Right cardiac atrium (tissue), 5 donors: ENCODE results near the gene PHF21B. TPM values are rescaled to one million over a fixed set of nuclear protein-coding genes. Genes with fewer than 3 reads are reported as not detected.
A peak's percentile ranks its signal among the peaks of the same experiment; 100 is the strongest.

ENCODE experiments used
- ATAC-seq, 2 donors: fragments of 200-7000 bp; cut with Tn5 transposase; one replicate each; pipeline versions ENCODE4 v1.8.0 to v1.9.1; 2020; ENCODE audit warnings: moderate library complexity in 2 of 2, mild to moderate bottlenecking in 1 of 2
- DNase-seq, 3 donors: peaks; one replicate each; pipeline ENCODE4 v3.0.0-alpha.2; 2020
- H3K27ac ChIP-seq: one replicate; pipeline ENCODE4 v1.5.1; 2013; ENCODE audit warnings: mild to moderate bottlenecking, low read length, control low read depth, moderate library complexity
- H3K27me3 ChIP-seq: one replicate; pipeline ENCODE4 v1.6.1; 2013; ENCODE audit not compliant: control insufficient read depth, insufficient read depth
- H3K4me1 ChIP-seq: one replicate; pipeline ENCODE4 v1.6.1; 2013; ENCODE audit warnings: low read length; ENCODE audit not compliant: control insufficient read depth, insufficient read depth
- H3K4me3 ChIP-seq: one replicate; pipeline ENCODE4 v1.5.1; 2013; ENCODE audit warnings: low read length, control low read depth
- H3K9me3 ChIP-seq: one replicate; pipeline ENCODE4 v1.6.1; 2013; ENCODE audit warnings: low read length; ENCODE audit not compliant: control insufficient read depth
- whole genome bisulfite sequencing: extraction: QIAGEN DNeasy Blood & Tissue Kit; methylation state at CpG from one replicate; pipeline ENCODE4 v1.1.7; 2013; 5-methylcytosine and 5-hydroxymethylcytosine counted together
- intact Hi-C, 4 donors: fragments of 100-400 bp; cut with DNase I; formaldehyde crosslinking; loops; one replicate each; pipeline versions ENCODE4 v1.11.0 to v1.14.0; 2022 to 2023
- polyA plus RNA-seq: library from polyadenylated mRNA; stranded (reverse); fragments of 200-250 nt; gene quantifications from one replicate; pipeline ENCODE4 v1.2.3, GENCODE V29; 2013
- total RNA-seq, 4 donors: library from RNA; stranded (reverse); fragmentation: NEBNext Ultra II Directional; extraction: Animal tissue kit (Norgen Biotek cat#: 25700); gene quantifications; one replicate each; pipeline ENCODE4 v1.2.1, GENCODE V29; 2021
- donor health status: healthy with polysubstance abuse.
- donor health status: DM: no; HTN: yes; CAD: no.
- donor health status: DM: no; HTN: no; CAD: no.
- donor health status: DM: no; HTN: yes; CAD: no; lungs with severe emphysema.
- donor health status: DM: yes; HTN: yes; CAD: no.

Gene PHF21B
- total and polyA plus RNA-seq, 5 donors: 0.50 to 1.9 (median 1.3) TPM

GRCh38 chr22:44990328-44990727 is 19.5 kb downstream of the PHF21B start:
- Histone ChIP-seq H3K4me3 (no peak overlapping the region), H3K27me3 (no peaks in the 10 kb centered on the region), H3K9me3 (no peaks in the 10 kb centered on the region), H3K4me1 (no peaks in the 10 kb centered on the region), H3K27ac (no peak overlapping the region)
- peak in 1 of 3 donors; percentile 1 for DNase-seq
- 86% methylated on average over 13 of the region's 13 CpGs for WGBS
- intact Hi-C loops: no loop called here
- no peak for ATAC-seq

GRCh38 chr22:44988671-44989070 is 21.1 kb downstream of the PHF21B start:
- ATAC-seq: no peak
- WGBS: 74% methylated on average over 5 of the region's 5 CpGs
- Histone ChIP-seq H3K9me3 (no peaks in the 10 kb centered on the region), H3K4me3 (no peak overlapping the region), H3K27ac (no peak overlapping the region), H3K27me3 (no peaks in the 10 kb centered on the region), H3K4me1 (no peaks in the 10 kb centered on the region)
- peak in 1 of 3 donors; percentile 23 for DNase-seq
- intact Hi-C loops: no loop called here

GRCh38 chr22:44986926-44987325 is 22.9 kb downstream of the PHF21B start:
- Histone ChIP-seq H3K4me1 (no peaks in the 10 kb centered on the region), H3K27me3 (no peaks in the 10 kb centered on the region), H3K27ac (no peak overlapping the region), H3K4me3 (no peak overlapping the region), H3K9me3 (no peaks in the 10 kb centered on the region)
- peak in 1 of 3 donors; percentile 13 for DNase-seq
- WGBS: 83% methylated on average over 5 of the region's 5 CpGs
- intact Hi-C loops: no loop called here
- no peak for ATAC-seq

- WGBS: 96% methylated on average over 4 of the region's 4 CpGs
- Histone ChIP-seq H3K4me1 (no peaks in the 10 kb centered on the region), H3K27me3 (no peaks in the 10 kb centered on the region), H3K9me3 (no peaks in the 10 kb centered on the region), H3K27ac (no peak overlapping the region), H3K4me3 (no peak overlapping the region)
- DNase-seq (peak in 1 of 3 donors; percentile 3), ATAC-seq (no peak)
- intact Hi-C loops: no loop called here
Observed at GRCh38 chr22:44985906-44986527, 23.8 kb downstream of the PHF21B start.

GRCh38 chr22:44983878-44984482 is 25.8 kb downstream of the PHF21B start:
- DNase-seq (peak in 1 of 3 donors; percentile 9), ATAC-seq (no peak)
- no peaks in the 10 kb centered on the region for H3K27me3 ChIP-seq
- H3K27ac ChIP-seq: no peak overlapping the region
- H3K4me1 ChIP-seq: no peaks in the 10 kb centered on the region
- WGBS: 97% methylated on average over 4 of the region's 4 CpGs
- no peak overlapping the region for H3K4me3 ChIP-seq
- intact Hi-C loops: no loop called here
- no peaks in the 10 kb centered on the region for H3K9me3 ChIP-seq

- H3K9me3 ChIP-seq: no peaks in the 10 kb centered on the region
- peak in 1 of 3 donors; percentile 5 for DNase-seq
- H3K27ac ChIP-seq: no peak overlapping the region
- ATAC-seq: no peak
- no peaks in the 10 kb centered on the region for H3K27me3 ChIP-seq
- no peak overlapping the region for H3K4me3 ChIP-seq
- 82% methylated on average over 9 of the region's 9 CpGs for WGBS
- no peaks in the 10 kb centered on the region for H3K4me1 ChIP-seq
- intact Hi-C loops: no loop called here
Observed at GRCh38 chr22:44982445-44982844, 27.4 kb downstream of the PHF21B start.

- DNase-seq (peak in 1 of 3 donors; percentile 48), ATAC-seq (no peak)
- H3K27me3 ChIP-seq: no peaks in the 10 kb centered on the region
- no peak overlapping the region for H3K27ac ChIP-seq
- no peaks in the 10 kb centered on the region for H3K4me1 ChIP-seq
- no peaks in the 10 kb centered on the region for H3K9me3 ChIP-seq
- 82% methylated on average over 11 of the region's 11 CpGs for WGBS
- no peak overlapping the region for H3K4me3 ChIP-seq
- intact Hi-C loops: no loop called here
Observed at GRCh38 chr22:44981857-44982256, 27.9 kb downstream of the PHF21B start.

GRCh38 chr22:44979154-44979553 is 30.7 kb downstream of the PHF21B start:
- 52% methylated on average over 6 of the region's 6 CpGs for WGBS
- peak in 1 of 3 donors; percentile 21 for DNase-seq
- no peak overlapping the region for H3K4me3 ChIP-seq
- no peaks in the 10 kb centered on the region for H3K27me3 ChIP-seq
- H3K27ac ChIP-seq: no peak overlapping the region
- no peaks in the 10 kb centered on the region for H3K9me3 ChIP-seq
- intact Hi-C loops: loop anchor here in 1 of 4 donors (10.0 kb wide), 1 partner anchor 116 kb away; no protein-coding TSS in a partner anchor
- ATAC-seq: no peak
- H3K4me1 ChIP-seq: no peaks in the 10 kb centered on the region

GRCh38 chr22:44975427-44976262 is 34.2 kb downstream of the PHF21B start:
- 38% methylated on average over 22 of the region's 22 CpGs for WGBS
- H3K4me3 ChIP-seq: no peak overlapping the region
- intact Hi-C loops: loop anchor here in 2 of 4 donors (2.0 to 10.0 kb wide), 2 partner anchors 119 kb away; no protein-coding TSS in a partner anchor
- no peak overlapping the region for H3K27ac ChIP-seq
- ATAC-seq (peak; percentile 88), DNase-seq (peak; percentile 83 to 94 (median 93))
- no peaks in the 10 kb centered on the region for H3K9me3 ChIP-seq
- H3K4me1 ChIP-seq: no peaks in the 10 kb centered on the region
- no peaks in the 10 kb centered on the region for H3K27me3 ChIP-seq

- Histone ChIP-seq H3K27ac (no peak overlapping the region), H3K9me3 (no peaks in the 10 kb centered on the region), H3K4me3 (no peak overlapping the region), H3K27me3 (no peaks in the 10 kb centered on the region), H3K4me1 (no peaks in the 10 kb centered on the region)
- ATAC-seq (no peak), DNase-seq (no peak)
- WGBS: 85% methylated on average over 9 of the region's 9 CpGs
- intact Hi-C loops: loop anchor here in 2 of 4 donors (2.0 to 10.0 kb wide), 2 partner anchors 120 kb away; no protein-coding TSS in a partner anchor
Observed at GRCh38 chr22:44974454-44974853, 35.4 kb downstream of the PHF21B start.

GRCh38 chr22:44973829-44974228 is 36.0 kb downstream of the PHF21B start:
- no peak overlapping the region for H3K27ac ChIP-seq
- no peaks in the 10 kb centered on the region for H3K9me3 ChIP-seq
- intact Hi-C loops: loop anchor here in 2 of 4 donors (2.0 to 10.0 kb wide), 2 partner anchors 121 kb away; no protein-coding TSS in a partner anchor
- H3K4me3 ChIP-seq: no peak overlapping the region
- no peaks in the 10 kb centered on the region for H3K27me3 ChIP-seq
- 87% methylated on average over 8 of the region's 8 CpGs for WGBS
- DNase-seq (no peak), ATAC-seq (no peak)
- H3K4me1 ChIP-seq: no peaks in the 10 kb centered on the region
